Measurements from ENCODE around the gene SIGLEC8.
"Not testable (repeated sequence)": the region's sequence is repeated elsewhere in the genome, so short reads cannot be mapped to it uniquely, and the experiment has no call there.

Gene SIGLEC8

GRCh38 chr19:51441410-51442390, 16.6 kb downstream of the SIGLEC8 start:
- DNase-seq, result peak; percentile 64 to 69

- DNase-seq, result no peak
These were observed 17.3 kb downstream of the SIGLEC8 start for GRCh38 chr19:51440846-51441409.

GRCh38 chr19:51440052-51440451, 18.2 kb downstream of the SIGLEC8 start:
- DNase-seq, result no peak

- DNase-seq, result peak; percentile 41 to 65
These were observed 19.2 kb downstream of the SIGLEC8 start for GRCh38 chr19:51439021-51439465.

GRCh38 chr19:51434456-51434855, 23.8 kb downstream of the SIGLEC8 start:
- DNase-seq, result no peak

- no peak for DNase-seq
These were observed 25.2 kb downstream of the SIGLEC8 start for GRCh38 chr19:51433043-51433442.

- no peak for DNase-seq
These were observed 27.1 kb downstream of the SIGLEC8 start for GRCh38 chr19:51431124-51431523.

GRCh38 chr19:51430221-51430620, 28.0 kb downstream of the SIGLEC8 start:
- DNase-seq, result no peak

- DNase-seq, result no peak
These were observed 31.1 kb downstream of the SIGLEC8 start for GRCh38 chr19:51427201-51427600.

- DNase-seq, result peak; percentile 68 to 70
These were observed 36.2 kb downstream of the SIGLEC8 start for GRCh38 chr19:51422053-51422448.

GRCh38 chr19:51421229-51422052, 36.8 kb downstream of the SIGLEC8 start:
- DNase-seq, result no peak

- DNase-seq, result not testable (repeated sequence)
These were observed 37.7 kb downstream of the SIGLEC8 start for GRCh38 chr19:51420511-51420910.

GRCh38 chr19:51418707-51419106, 39.5 kb downstream of the SIGLEC8 start:
- no peak for DNase-seq

- peak in 1 of 2 experiments; percentile 48 for DNase-seq
These were observed 40.5 kb downstream of the SIGLEC8 start for GRCh38 chr19:51417810-51418157.

- DNase-seq, result peak; percentile 86 to 89
These were observed 41.0 kb downstream of the SIGLEC8 start, which contains the start of gene SIGLEC10 for GRCh38 chr19:51417107-51417809. TSS of gene SIGLEC10 (minus strand) at chr19:51417642. CDS start at chr19:51417581, 61 bp downstream.

- DNase-seq, result not testable (repeated sequence)
These were observed 41.8 kb downstream of the SIGLEC8 start for GRCh38 chr19:51416422-51416821.

- no peak for DNase-seq
These were observed 43.1 kb downstream of the SIGLEC8 start for GRCh38 chr19:51415187-51415586.

- DNase-seq, result no peak
These were observed 47.1 kb downstream of the SIGLEC8 start for GRCh38 chr19:51410950-51411748.

GRCh38 chr19:51407511-51408131, 50.6 kb downstream of the SIGLEC8 start:
- DNase-seq, result peak; percentile 92

GRCh38 chr19:51402117-51402516, 56.1 kb downstream of the SIGLEC8 start:
- DNase-seq, result no peak
